CD4-positive, alpha-beta T cell treated with Interleukin-21 for 1 hour (primary cell): Measurements from ENCODE around the gene IZUMO1.
"Not testable (repeated sequence)": the region's sequence is repeated elsewhere in the genome, so short reads cannot be mapped to it uniquely, and the experiment has no call there.

Experiments used
- DNase-seq: peaks from one replicate; pipeline ENCODE4 v3.0.0-alpha.2; 2020

Gene IZUMO1

DNA sequence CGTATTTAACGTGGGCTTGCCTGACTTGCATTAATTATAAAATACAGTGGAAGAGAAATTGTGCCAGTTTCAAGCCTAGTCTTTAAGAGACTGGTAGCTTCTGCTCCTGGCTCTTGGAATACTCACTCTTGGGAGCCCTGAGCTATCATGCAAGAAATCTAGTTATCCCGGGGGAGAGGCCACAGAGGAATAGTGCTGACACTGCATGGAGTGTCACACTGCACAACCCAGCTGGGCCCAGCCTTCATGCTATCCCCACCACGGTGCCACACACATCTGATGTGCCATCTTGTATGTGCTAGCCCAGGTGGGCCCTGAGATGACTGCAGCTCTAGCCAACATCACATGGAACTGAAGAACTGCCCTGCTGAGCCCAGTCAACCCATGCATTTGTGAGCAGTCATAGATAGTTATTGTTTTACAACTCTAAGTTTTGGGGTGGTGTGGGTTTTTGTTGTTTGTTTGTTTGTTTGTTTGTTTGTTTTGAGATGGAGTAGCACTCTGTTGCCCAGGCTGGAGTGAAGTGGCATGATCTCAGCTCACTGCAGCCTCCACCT lies 35.5 kb downstream of the IZUMO1 start:
- no peak for DNase-seq

DNA sequence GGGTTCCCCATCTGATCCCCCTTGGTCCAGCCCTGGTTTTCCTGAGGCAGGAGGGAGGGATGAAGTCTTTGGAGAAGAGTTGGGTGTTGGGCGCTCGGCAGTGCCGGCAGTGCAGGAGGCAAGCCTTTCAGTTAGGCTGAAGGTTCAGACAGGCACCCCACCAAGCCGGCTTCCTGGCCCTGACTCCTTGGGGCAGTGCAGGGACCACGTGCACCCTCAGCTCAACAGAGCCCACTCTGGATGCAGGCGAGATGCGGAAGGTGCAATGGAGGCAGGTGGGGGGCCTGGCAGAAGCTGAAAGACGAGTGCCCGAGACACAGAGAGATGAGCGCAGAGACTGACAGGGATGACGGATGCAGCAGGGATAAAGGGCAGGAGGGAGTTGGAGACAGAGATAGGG lies 38.2 kb downstream of the IZUMO1 start:
- no peak for DNase-seq

DNA sequence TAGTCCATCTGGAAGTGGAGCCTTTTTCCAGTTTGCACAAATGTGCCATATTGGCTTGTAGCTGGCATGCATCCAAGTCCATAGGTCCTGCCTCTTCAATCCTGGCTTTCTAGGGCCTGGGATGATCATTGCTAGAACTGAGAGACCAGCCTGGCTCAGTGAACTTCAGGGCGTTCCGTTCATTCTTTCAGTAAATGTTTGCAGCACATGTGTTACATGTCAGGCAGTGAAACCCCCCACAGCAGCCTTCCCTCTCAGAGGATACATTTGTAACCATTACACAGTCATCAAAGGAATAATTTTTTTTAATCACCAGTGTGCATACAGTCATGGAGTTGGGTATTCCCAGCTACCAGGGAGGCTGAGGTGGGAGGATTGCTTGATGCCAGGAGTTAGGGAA lies 41.3 kb downstream of the IZUMO1 start:
- no peak for DNase-seq

DNA sequence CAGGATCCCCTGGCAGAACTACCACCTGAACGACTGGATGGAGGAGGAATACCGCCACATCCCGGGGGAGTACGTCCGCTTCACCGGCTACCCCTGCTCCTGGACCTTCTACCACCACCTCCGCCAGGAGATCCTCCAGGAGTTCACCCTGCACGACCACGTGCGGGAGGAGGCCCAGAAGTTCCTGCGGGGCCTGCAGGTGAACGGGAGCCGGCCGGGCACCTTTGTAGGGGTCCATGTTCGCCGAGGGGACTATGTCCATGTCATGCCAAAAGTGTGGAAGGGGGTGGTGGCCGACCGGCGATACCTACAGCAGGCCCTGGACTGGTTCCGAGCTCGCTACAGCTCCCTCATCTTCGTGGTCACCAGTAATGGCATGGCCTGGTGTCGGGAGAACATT lies 43.4 kb downstream of the IZUMO1 start:
- no peak for DNase-seq

DNA sequence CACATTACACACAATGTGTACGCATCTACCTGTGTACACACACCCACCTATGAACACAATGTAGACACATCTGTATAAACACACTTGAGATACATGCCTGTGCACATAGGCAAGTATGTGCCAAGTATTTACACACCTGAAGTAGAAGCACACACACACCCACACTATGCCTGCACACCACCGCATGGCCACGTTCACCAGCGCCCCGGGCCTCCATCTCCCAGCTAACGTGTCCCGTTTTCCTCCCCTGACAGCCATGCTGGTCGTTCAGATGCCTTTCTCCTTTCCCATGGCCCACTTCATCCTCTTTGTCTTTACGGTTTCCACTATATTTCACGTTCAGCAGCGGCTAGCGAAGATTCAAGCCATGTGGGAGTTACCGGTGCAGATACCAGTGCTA lies 44.0 kb downstream of the IZUMO1 start:
- DNase-seq: no peak

DNA sequence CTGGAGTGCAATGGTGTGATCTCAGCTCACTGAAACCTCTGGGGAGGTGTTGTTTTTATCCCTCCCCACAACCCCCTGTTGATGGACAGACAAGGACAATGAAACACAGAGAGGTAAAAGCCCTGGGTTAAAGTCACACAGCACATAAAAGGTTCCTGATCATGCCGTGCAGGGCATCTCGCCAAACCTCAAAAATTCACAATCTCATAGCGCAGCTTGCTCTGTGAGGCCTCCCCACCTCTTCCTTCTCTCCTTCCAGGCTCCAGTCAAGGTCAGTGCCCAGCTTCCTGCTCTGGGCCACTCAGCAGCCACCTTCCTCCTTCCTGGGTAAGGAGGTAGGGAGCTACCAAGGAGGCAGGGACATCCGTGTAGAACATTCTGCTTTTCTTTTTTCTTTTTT lies 48.7 kb downstream of the IZUMO1 start:
- no peak for DNase-seq

DNA sequence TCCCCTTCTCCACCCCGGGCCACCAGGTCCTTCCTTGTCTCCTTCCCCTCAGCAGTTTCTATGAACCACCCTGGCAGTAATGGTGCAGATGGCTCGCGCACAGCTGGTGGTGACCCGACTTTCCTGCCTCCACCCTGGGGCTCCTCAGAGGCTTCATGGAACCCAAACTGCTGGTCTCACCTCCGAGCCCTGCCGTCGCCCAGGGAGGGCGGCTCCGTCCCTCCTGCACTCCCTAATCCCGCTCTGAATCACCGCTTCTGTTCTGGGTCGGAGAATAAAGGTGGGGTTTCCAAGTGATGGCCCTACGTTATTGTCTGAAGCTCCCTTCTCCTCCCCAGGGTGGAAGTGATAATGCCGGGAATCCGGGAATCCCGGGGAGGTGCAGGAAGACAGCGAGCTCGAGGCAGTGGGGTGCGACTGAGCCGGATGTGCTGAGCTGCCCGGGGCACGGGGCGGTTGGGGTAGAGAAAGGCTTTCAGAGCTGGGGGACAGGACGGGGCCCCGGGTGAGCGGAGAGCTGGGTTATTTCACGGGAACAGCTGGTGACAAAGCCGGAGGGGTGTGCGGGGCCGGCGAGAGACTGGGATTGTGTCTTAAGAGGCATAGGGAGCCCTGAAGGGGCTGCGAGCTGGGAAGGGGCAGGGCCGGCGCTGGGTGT lies 50.2 kb downstream of the IZUMO1 start:
- DNase-seq: no peak

DNA sequence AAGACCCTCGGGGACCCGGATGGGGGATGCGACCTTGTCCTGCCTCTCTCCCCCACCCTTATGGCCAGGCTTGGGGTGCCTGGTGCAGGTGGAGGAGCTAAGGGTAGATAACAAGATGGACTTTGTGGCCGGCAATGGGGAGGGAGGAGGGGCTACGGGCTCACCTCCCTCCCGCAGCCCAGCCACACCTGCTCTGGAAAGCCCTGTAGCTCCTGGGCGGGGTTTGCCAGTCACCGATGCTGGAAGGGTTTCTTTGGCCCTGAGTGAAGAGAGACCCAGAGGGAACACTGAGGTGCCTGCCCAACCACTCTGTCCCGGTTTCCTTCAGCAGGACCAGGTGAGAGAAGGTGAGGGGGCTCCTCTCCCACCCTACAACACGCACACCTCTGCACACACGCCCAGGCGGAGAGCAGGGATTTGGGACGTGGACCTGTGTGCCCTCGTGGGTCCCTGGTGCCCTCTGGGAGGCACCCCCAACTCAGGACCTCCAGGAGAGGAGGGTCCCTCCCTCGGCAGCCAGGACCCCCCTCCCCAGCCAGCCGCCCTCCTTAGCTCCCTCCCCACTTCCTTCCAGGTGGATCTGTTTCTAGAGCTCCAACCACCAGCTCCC lies 50.9 kb downstream of the IZUMO1 start, which contains the start of gene FUT2:
FUT2 (plus strand) TSS at position 229 of the 610 bp plus-strand sequence. CDS start 6,986 bp downstream, outside the sequence.
- DNase-seq: no peak

DNA sequence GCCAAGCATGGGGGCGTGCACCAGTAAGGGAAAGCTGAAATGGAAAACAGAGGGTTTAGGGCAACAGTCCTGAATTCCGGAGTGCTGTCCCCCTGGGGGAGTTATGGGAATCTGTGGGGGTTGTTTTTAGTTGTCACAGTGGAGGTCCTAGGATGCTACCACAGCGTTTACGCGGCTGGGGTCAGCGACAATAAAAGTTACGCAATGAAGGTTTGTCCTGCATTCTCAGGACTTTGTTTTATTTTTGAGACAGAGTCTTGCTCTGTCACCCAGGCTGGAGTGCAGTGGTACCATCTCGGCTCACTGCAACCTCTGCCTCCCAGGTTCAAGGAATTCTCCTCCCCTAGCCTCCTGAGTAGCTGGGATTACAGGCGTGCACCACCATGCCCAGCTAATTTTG lies 53.1 kb downstream of the IZUMO1 start:
- DNase-seq: not testable (repeated sequence)
